ENCODE results near the gene LRRC56. TPM values are rescaled to one million over a fixed set of nuclear protein-coding genes. Genes with fewer than 3 reads are reported as not detected.

The LRRC56 gene
- total and polyA plus RNA-seq, 2 experiments from 2014 or later, result 0.40 to 1.6 TPM

GRCh38 chr11:559020-559620 is 21.8 kb downstream of the LRRC56 start:
- Histone ChIP-seq H3K9me2 (replicated peaks; ENCODE audit: insufficient read depth) (no peaks in the 10 kb centered on the region), H3K4me2 (no peak overlapping the region), H4K20me1 (ENCODE audit: insufficient read depth, poor library complexity, severe bottlenecking) (no peaks in the 10 kb centered on the region), H3K79me2 (peaks cover 17% of the 10 kb centered on the region), H3K4me1 (ENCODE audit: insufficient read depth) (peaks cover 35% of the 10 kb centered on the region), H3K36me3 (replicated peaks; ENCODE audit: insufficient read depth, low read depth) (no peaks in the 10 kb centered on the region), H3K27ac (no peak overlapping the region), H3K27me3 (peaks cover 31% of the 10 kb centered on the region), H3K9me3 (ENCODE audit: low read depth) (no peaks in the 10 kb centered on the region), H2AFZ (no peak overlapping the region), H3K4me3 (no peak overlapping the region)
- WGBS (ENCODE audit: low lambda C conversion rate, missing lambda C conversion rate), result 84% methylated on average over 15 of the region's 15 CpGs
- TF ChIP-seq EZH2 (IDR thresholded peaks at IDR 0.05; ENCODE audit: borderline replicate concordance) (no peak), CTCF (IDR thresholded peaks at IDR 0.05; ENCODE audit: poor library complexity) (no peak), EZH2phosphoT487 (IDR thresholded peaks at IDR 0.05; ENCODE audit: low read depth, severe bottlenecking, unreplicated experiment) (no peak)
- DNase-seq (ENCODE audit: low spot score), result no peak

- TF ChIP-seq CTCF (IDR thresholded peaks at IDR 0.05; ENCODE audit: poor library complexity) (no peak), EZH2phosphoT487 (IDR thresholded peaks at IDR 0.05; ENCODE audit: low read depth, severe bottlenecking, unreplicated experiment) (no peak), EZH2 (IDR thresholded peaks at IDR 0.05; ENCODE audit: borderline replicate concordance) (no peak)
- H3K4me3 ChIP-seq, result no peak overlapping the region
- H3K79me2 ChIP-seq, result peaks cover 17% of the 10 kb centered on the region
- H3K27me3 ChIP-seq, result peaks cover 24% of the 10 kb centered on the region
- H2AFZ ChIP-seq, result peak overlapping the region; percentile 60
- no peaks in the 10 kb centered on the region for H4K20me1 ChIP-seq (ENCODE audit: insufficient read depth, poor library complexity, severe bottlenecking)
- H3K27ac ChIP-seq, result peak overlapping the region; percentile 96
- peak overlapping the region; percentile 97 for H3K4me2 ChIP-seq
- peaks cover 33% of the 10 kb centered on the region for H3K4me1 ChIP-seq (ENCODE audit: insufficient read depth)
- H3K9me3 ChIP-seq (ENCODE audit: low read depth), result no peaks in the 10 kb centered on the region
- DNase-seq (ENCODE audit: low spot score), result no peak
- 63% methylated on average over 17 of the region's 18 CpGs for WGBS (ENCODE audit: low lambda C conversion rate, missing lambda C conversion rate)
- no peaks in the 10 kb centered on the region for H3K9me2 ChIP-seq (replicated peaks; ENCODE audit: insufficient read depth)
- H3K36me3 ChIP-seq (replicated peaks; ENCODE audit: insufficient read depth, low read depth), result no peaks in the 10 kb centered on the region
Observed at GRCh38 chr11:559712-560304, 22.5 kb downstream of the LRRC56 start.

GRCh38 chr11:560305-561147 is 23.2 kb downstream of the LRRC56 start, which contains the start of the genes LMNTD2 and RASSF7:
TSS of gene LMNTD2 (minus strand) at chr11:560738. CDS start at chr11:560716, 22 bp downstream.
TSS of gene RASSF7 (plus strand) at chr11:560970. CDS start at chr11:561769, 799 bp downstream.
- H3K27ac ChIP-seq, result peak within 1 kb of the TSS; percentile 96
- H3K4me2 ChIP-seq, result peak within 1 kb of the TSS; percentile 97
- H3K9me2 ChIP-seq (replicated peaks; ENCODE audit: insufficient read depth), result no peaks in the 10 kb centered on the region
- DNase-seq (ENCODE audit: low spot score), result peak; percentile 98
- H3K27me3 ChIP-seq, result peaks cover 23% of the 10 kb centered on the region
- peak within 1 kb of the TSS; percentile 69 for H3K4me3 ChIP-seq
- no peaks in the 10 kb centered on the region for H3K36me3 ChIP-seq (replicated peaks; ENCODE audit: insufficient read depth, low read depth)
- H3K79me2 ChIP-seq, result peaks cover 17% of the 10 kb centered on the region
- TF ChIP-seq CTCF (IDR thresholded peaks at IDR 0.05; ENCODE audit: poor library complexity) (no peak), EZH2 (IDR thresholded peaks at IDR 0.05; ENCODE audit: borderline replicate concordance) (no peak), EZH2phosphoT487 (IDR thresholded peaks at IDR 0.05; ENCODE audit: low read depth, severe bottlenecking, unreplicated experiment) (no peak)
- no peaks in the 10 kb centered on the region for H4K20me1 ChIP-seq (ENCODE audit: insufficient read depth, poor library complexity, severe bottlenecking)
- no peaks in the 10 kb centered on the region for H3K9me3 ChIP-seq (ENCODE audit: low read depth)
- H3K4me1 ChIP-seq (ENCODE audit: insufficient read depth), result peaks cover 28% of the 10 kb centered on the region
- WGBS (ENCODE audit: low lambda C conversion rate, missing lambda C conversion rate), result 2% methylated on average over 38 of the region's 95 CpGs
- peak within 1 kb of the TSS; percentile 60 for H2AFZ ChIP-seq

All from hepatocyte (in vitro differentiated cells).